Stimulated activated CD8-positive, alpha-beta memory T cell treated with anti-CD3 and anti-CD28 coated beads, Interleukin-4, amount 100 ng/mL, for 48 hours (primary cell): ENCODE measurements around the gene SLC17A8.

ENCODE experiments used
- DNase-seq: peaks from one replicate; pipeline ENCODE4 v3.0.0-alpha.2; 2020

The SLC17A8 gene

DNA sequence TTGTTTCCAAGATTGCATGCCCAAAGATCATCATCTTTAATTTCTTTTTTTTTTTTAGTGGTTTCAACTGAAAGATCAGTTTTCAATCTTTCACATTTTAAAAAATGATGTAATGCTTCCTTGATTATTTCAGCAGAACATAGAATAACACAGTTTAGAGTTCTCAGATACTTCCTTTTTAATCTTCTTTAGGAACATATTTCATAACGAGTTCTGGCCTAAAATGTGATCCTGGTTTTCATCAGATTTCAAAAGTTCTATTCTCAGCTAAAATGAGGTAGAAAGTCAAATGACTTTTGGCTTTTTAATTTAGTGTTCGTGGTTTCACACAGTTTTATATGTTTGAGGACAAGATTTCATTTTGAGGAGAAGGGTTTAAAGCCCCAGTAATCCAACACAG lies 76.8 kb downstream of the SLC17A8 start:
- DNase-seq = no peak

DNA sequence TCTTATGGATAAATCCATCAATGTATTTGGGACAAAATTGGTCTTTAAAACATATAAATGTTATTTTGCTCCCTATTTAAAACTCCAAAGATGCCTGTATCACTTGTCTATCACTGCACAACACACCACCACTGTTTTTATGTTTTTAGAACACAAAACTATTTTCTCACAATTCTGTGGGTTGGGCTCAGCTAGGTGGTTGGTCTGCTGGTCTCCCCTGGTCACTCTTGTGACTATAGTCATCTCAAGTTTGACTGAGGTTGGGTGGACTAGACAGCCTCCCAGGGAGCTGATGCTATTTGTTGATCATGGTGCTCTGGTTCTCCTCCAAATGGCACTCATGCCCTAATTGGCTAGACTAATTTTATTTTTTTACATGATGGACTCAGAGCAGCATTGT lies 77.3 kb downstream of the SLC17A8 start:
- DNase-seq = no peak

DNA sequence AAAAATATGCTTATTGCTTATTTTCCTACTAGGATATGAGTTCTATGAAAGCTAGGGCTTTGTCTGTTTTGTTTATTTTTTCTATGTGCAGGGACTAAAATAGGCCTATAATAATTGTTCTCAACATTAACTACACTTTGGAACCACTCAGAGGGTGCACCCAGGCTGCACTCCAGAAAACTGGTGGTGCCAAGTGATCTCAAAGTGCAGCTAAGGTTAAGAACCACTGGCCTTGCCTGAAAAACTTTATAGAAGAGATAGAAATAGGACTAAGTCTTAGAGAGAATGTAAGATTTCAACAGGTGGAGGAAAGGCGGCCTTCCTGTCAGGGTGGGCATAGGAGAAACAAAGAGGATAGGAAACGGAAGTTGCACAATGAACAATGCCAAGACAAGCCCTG lies 79.1 kb downstream of the SLC17A8 start:
- no peak for DNase-seq

DNA sequence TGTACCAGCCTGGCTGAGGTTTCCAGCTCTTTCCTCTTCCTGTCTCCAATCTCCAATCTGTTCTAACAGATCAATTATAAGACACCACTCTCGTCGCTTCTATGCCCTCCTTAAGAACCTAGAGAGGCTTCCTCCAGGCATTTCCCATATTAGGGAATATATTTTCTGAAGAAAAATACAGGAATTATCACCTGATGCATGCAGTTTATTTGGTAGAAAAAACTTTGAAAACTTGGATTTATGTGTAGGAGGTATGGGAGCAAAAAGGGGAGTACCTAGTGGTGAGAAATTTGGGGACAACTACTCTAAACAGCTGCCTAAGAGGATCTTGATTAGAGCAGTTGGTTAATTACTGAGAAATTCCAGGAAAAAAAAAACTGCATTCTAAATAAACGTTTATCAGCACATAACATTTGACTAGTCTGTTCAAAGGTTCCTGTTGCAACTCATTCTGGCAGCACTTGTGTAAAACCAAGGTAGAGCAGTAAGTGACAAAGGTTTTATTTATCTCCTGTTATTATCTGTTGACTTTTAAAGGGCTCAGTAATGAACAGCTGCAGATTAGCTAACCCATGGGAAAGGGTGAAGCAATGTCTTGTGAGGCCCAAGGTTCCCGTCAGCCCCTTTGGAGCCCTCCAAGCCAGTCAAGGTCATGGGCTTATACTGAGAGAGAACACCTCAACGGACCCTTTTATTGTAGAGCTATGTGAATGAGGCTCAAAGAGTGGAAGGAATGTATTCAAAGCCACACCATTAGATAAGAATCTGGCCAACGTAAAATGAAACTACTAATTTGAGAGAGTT lies 80.4 kb downstream of the SLC17A8 start:
- DNase-seq = no peak

DNA sequence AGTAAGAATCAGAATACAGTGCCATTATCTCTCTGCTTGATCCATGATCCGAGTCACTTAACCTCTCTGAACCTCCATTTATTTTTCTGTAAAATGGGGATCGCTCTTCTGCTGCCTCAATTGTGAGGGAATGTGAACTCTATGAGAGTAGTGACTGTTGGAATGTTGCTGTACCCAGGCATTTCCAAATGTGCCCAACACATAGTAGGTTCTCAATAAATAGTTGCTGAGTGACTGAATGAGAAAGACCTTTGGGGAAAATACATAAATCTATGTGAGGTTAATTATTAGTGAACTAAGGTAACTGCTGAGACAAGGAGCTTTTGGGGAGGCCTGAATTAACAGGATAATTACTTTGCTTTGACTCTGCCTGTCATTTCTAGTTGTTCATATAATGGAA lies 82.9 kb downstream of the SLC17A8 start:
- DNase-seq = no peak

DNA sequence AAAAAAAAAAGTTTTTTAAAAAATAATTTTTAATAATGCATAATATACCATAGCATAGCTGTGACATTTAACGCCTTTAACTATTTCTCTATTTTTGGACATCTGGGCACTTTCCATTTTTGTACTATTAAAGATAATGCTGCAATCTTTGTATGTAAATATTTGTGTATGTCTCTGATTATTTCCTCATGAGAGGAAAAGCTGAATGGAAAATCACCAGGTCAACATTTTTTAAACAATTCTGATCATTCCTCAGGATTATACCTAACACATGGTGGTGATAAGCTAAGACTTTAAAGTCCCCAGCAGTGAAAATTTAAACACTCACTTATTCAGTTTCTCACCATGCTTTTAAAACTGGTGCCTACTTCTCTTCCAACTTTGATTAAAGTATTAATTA lies 85.5 kb downstream of the SLC17A8 start:
- no peak for DNase-seq

DNA sequence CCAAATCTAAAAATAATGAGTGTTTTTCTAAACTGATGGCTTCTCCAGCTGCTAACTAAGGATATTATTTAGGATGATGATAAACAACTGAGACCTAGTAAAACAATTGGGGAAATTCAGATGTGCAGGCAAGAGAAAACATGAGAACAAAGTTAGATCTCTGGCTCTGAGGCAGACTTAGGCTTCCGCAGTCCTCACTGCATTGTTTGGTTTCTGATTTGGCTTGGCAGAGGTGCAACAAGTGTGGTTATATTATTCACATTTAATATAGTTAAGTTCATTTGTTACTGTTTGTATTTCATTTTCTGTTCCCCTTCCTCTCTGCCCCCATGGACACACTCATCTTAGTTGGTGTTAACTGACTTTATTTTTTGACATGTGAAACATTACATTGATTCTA lies 86.6 kb downstream of the SLC17A8 start:
- no peak for DNase-seq

DNA sequence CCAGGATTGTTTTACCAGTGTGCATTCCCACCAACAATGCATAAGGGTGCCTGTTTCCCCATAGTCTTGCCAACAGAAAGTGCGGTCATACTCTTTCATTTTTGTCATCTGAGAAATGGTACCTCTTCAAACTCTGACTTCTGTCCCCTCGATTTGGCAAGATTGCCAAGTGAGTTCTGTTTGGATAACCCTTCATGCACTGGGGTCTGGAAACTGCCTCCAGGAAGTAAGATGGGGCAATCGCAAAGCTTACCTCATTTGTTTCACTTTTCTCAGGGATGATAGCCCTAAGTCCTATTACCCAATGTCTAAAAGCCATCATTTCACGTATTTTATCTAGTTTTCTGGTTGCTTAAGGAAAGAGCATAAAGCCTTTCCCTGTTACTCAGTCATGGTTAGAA lies 88.2 kb downstream of the SLC17A8 start:
- no peak for DNase-seq

DNA sequence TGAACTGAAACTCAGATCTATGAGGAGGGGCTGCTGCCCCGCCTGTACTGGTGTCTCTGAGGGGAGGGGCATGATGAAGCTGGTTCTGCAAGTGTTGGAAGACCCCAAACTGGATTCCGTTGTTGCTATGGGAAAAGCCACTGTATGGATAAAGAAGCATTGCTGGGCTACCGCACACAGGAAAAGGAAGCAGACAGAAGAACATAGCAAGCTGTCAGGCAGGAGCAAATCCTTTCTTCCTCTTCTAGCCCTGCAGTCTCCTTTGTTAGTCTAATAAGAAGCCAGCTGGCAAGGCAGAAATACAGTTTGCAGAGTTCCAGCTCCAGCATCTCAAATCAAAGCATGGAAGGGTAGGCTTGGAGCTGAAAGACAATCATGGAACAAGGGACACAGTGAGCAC lies 90.5 kb downstream of the SLC17A8 start:
- no peak for DNase-seq

DNA sequence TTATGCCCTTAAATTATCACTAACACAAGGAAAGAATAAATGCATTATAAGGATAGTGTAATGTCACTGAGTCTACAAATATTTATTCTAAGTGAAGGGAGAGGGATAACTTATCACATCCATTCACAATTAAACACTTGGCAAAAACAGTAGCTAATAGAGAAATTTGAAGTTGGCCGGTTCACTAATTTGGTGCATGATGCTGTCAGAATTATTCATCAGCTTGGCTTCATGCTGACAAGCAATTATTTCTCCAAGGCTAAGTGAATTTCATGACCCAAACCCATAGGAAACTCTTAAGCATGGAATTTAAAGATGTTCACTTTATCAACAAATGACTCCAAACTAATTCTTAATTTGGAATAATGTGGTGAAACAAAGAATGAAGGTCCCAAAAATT lies 91.8 kb downstream of the SLC17A8 start:
- no peak for DNase-seq

DNA sequence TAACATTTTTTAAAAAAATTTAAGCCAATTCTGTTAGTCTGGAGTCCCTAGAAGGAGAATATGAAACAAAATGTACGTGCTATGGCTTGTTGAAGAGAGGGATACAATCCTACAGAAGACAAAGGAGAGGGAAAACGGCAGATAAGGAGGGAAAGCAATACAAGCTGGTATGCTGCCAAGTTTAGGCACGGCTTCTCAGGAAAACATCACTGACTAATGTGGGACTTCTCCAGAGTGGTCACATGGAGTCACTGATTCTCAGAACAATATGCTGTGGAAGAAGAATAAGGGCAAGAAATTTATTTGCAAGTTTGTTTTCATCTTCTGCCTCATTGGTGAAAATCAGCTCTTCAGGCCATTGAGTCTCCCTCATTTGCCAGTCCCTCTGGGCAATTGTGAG lies 93.9 kb downstream of the SLC17A8 start:
- no peak for DNase-seq

DNA sequence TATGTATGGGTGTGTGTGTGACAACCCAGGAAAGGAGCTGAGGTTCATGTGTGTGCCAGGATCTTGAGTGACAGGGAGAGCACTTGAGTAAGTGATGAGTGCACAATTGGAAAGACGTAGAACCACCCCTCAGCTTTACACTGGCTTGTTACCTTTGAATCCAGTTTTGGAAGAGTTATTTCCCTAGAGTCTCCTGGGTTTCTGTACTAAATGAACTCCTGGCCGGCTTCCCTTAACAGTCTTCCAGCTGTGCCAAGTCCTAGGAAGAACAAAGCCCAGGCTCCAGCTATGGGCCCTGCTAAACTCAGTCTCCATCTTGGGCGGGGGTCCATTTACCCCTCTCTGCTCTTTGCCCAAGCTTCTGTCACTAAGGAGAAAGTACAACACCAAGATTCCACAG lies 97.1 kb downstream of the SLC17A8 start:
- DNase-seq = no peak

DNA sequence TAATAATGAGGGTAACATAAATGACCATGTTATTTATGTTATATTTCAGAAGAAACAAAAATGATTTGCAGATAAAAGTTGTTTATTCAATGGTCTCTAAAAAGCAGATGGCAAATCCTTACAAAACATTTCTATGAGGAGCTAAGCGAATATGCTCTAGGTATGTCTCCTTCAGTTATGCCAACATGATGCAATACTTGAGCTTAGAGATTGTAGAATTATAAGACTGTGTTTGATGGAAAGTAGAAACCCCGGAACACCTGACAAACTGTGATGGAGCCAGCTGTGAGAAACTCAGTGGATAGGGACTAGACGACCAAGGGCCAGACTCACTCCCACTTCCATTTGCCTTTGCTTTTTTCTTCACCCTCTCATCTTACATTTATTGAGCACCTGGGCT lies 99.0 kb downstream of the SLC17A8 start:
- DNase-seq = no peak

DNA sequence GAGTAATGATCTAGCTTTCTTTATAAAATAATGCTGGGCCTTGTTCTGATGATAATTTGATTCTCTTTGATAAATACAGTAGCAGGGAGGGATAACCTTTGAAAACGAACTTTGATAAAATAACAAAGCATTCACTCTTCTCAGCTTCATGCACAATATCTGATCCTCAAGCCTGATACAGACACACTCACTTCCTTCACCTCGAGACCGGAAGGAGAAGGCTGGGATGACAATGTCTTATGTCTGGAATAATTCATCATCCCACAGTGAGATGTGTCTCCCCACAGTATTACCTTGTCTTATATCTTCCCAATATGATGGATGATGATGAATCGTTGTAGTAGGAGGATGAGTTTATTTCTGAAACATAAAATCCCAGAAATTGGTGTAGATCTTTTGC lies 101.3 kb downstream of the SLC17A8 start:
- no peak for DNase-seq

DNA sequence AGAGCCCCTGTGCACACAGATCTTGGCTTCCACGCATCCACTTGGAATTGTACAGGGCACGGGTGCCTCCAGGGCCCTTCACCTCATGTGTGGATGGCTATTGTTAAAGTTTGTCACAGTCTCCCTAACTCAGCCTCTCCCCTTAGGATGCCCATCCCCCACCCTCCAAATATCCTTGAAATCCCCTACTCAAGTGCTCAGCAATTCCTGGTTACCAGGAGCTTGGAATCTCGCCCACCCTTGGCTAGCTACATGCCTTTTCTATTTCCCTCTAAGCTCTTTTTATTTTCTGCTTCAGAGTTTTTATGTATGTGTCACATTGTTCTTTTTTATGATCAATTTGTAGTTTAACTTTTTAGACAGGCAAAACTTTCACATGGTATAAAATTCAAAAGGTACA lies 103.8 kb downstream of the SLC17A8 start:
- no peak for DNase-seq

DNA sequence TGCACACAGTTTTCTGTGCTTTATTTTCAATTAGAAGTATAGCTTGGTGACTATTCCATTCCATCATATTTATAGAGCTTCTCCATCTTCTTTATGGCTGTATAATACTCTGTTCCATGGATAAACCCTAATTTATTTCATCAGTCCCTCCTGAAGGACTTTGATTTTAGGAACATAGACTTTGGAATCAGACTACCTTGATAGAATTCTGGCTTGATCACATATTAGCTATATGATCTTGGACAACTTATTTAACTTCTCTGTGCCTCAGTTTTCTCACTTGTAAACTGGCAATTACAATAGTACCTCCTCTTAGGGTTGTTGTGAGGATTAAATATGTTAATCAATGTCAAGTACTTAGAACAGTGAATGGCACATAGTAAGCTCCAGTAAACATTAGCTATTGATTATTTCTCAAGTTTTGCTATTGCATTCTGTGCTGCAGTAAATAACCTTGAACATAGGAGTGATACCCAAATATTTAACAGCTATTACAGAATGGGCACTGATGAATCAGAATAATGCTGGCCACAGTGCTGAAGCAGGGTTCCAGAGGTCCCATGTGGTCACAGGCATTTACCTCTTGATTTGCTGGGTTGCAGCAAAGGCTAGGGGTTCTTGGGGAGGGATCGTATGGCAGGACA lies 104.6 kb downstream of the SLC17A8 start:
- DNase-seq = no peak

DNA sequence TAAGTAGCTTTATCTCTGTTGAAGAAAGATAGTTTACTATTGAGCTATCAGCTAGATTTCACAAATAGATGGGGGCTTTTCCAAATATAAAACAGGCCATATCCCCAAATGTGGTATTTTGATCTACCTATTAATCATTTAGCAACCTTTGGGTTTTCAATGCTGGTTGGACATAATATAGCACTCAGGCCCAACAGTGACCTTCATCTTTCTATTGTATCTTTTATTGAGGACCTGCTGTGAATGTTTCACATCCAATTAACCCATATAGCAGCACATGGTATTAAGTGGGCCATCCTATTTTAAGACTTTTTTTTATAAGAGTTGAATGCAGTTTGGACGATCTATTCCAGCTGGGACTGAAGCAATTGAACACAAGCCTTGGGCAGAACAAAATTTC lies 106.8 kb downstream of the SLC17A8 start:
- no peak for DNase-seq

DNA sequence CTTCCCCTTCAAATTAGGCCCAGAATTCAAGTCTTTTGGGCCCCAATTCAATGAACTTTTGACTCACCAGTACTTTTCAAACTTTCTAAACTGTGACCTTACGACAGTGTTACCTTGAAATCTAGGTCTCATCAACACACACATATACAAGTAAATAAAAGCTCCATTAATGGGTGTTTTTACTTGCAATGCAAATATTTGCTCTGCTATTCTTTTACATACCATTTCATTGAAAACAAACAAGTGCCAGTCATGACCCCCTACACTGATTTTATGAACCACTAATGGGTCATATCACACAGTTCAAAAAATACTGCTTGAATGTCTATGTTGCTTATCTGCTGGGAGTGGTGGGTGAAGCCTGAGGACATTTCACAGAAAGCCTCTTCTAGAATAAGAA lies 107.7 kb downstream of the SLC17A8 start:
- no peak for DNase-seq

DNA sequence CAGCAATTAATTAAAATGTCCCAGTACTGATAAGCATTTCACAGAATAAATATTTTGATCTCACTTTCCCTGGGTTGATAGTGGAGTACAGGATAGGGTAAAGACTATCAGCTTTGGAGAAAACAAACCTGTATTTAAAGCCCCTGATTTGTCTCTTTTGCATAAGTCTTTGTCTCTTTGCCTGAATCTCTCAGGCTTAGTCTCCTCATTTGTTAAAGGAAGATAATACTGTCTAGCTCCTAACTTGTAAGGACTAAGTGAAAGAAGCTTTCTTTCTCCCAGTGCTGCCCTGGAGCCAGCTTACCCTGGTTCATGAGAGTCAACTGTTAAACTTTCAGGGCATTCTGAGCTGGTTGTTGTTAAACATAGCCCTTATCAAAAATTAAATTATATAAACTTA lies 111.3 kb downstream of the SLC17A8 start:
- no peak for DNase-seq
